Endothelial cell of umbilical vein (primary cell): ENCODE results near the gene PKD2L1. TPM values are rescaled to one million over a fixed set of nuclear protein-coding genes. Genes with fewer than 3 reads are reported as not detected.

Experiments used
- BruUV-seq: library from RNA; stranded (reverse); fragments of 400-500 nt; replicated peaks from 2 replicates; lab custom pipeline; 2021; lab: Mats Ljungman, UMichigan
- CTCF ChIA-PET: fragments of 300-600, 350-600 bp; sonication (Branson Sonifier 250); formaldehyde crosslinking; loops from one replicate; lab custom pipeline; 2021; ENCODE audit warnings: antibody characterized with exemption, inconsistent platforms; lab: Charles Lee
- POLR2A ChIA-PET: fragments of 300-600, 350-600 bp; sonication (Branson Sonifier 250); formaldehyde crosslinking; loops from one replicate; lab custom pipeline; 2021; ENCODE audit warnings: antibody characterized with exemption, inconsistent platforms; lab: Charles Lee
- DNase-seq: peaks from one replicate; pipeline ENCODE4 v3.0.0-alpha.2; 2011; ENCODE audit warnings: low read depth, low spot score
- FAIRE-seq: peaks from 2 replicates; lab custom pipeline; 2011; peaks lifted over from hg19 to GRCh38; lab: Jason Lieb, UNC
- H2AFZ ChIP-seq: 2 replicates; pipeline ENCODE4 v1.6.0; 2012; ENCODE audit warnings: low read depth, low read length, control low read depth, inconsistent platforms
- H3K27ac ChIP-seq: 2 replicates; pipeline ENCODE4 v1.5.1; 2011; ENCODE audit warnings: low read depth, mild to moderate bottlenecking, control low read depth, low read length, moderate library complexity; ENCODE audit not compliant: insufficient read depth
- H3K27me3 ChIP-seq, 2 experiments: 2 replicates each; pipeline versions ENCODE4 v1.6.0 to v1.6.1; 2011; ENCODE audit warnings: low read length in 2 of 2, mixed read lengths in 1 of 2; ENCODE audit not compliant: control insufficient read depth in 2 of 2, insufficient read depth in 2 of 2
- H3K36me3 ChIP-seq, 2 experiments: 2 replicates in 1 of 2; 3 replicates in 1 of 2; pipeline ENCODE4 v1.5.1; 2011; ENCODE audit warnings: low read length in 2 of 2, mild to moderate bottlenecking in 1 of 2, moderate library complexity in 1 of 2; ENCODE audit not compliant: control insufficient read depth in 2 of 2, insufficient read depth in 2 of 2; ENCODE audit errors: extremely low read depth in 1 of 2
- H3K4me1 ChIP-seq: 3 replicates; pipeline ENCODE4 v1.5.1; 2011; ENCODE audit warnings: mild to moderate bottlenecking, low read length; ENCODE audit not compliant: control insufficient read depth, insufficient read depth; ENCODE audit errors: extremely low read depth
- H3K4me2 ChIP-seq: 2 replicates; pipeline ENCODE4 v1.6.1; 2011; ENCODE audit warnings: low read length, control low read depth, mixed read lengths; ENCODE audit not compliant: insufficient read depth
- H3K4me3 ChIP-seq, 3 experiments: fragments of 200-600 bp in 1 of 3; sonication (generic), shearing (Covaris generic) in 1 of 3; replicated peaks in 1 of 3; 2 replicates each; pipeline ENCODE4 v1.5.1; 2011 to 2016; ENCODE audit warnings: control low read depth in 3 of 3, low read length in 3 of 3, mild to moderate bottlenecking in 2 of 3, inconsistent platforms in 1 of 3, low read depth in 1 of 3, moderate library complexity in 1 of 3; ENCODE audit not compliant: insufficient read depth in 1 of 3
- H3K79me2 ChIP-seq: 2 replicates; pipeline ENCODE4 v1.6.0; 2012; ENCODE audit warnings: low read length, inconsistent platforms; ENCODE audit not compliant: control insufficient read depth, insufficient read depth
- H3K9ac ChIP-seq: replicated peaks from 2 replicates; pipeline ENCODE3; 2011; ENCODE audit warnings: low read length, control low read depth; ENCODE audit not compliant: insufficient read depth; ENCODE audit errors: extremely low read depth
- H3K9me1 ChIP-seq: replicated peaks from 3 replicates; pipeline ENCODE4 v1.6.0; 2011; ENCODE audit warnings: mild to moderate bottlenecking, low read length; ENCODE audit not compliant: control insufficient read depth, insufficient read depth; ENCODE audit errors: extremely low read depth
- H3K9me3 ChIP-seq: replicated peaks from 2 replicates; pipeline ENCODE4 v1.5.1; 2012; ENCODE audit warnings: low read length, inconsistent platforms; ENCODE audit not compliant: control insufficient read depth, insufficient read depth
- H4K20me1 ChIP-seq: replicated peaks from 2 replicates; pipeline ENCODE3; 2011; ENCODE audit warnings: mild to moderate bottlenecking, low read length; ENCODE audit not compliant: control insufficient read depth, insufficient read depth; ENCODE audit errors: extremely low read depth
- CTCF ChIP-seq, 2 donors: IDR thresholded peaks; 1 replicate in 1 of 2; 2 replicates in 1 of 2; pipeline ENCODE4 v1.5.1; 2011; ENCODE audit warnings: low read length in 2 of 2, mild to moderate bottlenecking in 2 of 2, moderate library complexity in 2 of 2, control low read depth in 1 of 2, inconsistent platforms in 1 of 2, low read depth in 1 of 2; ENCODE audit not compliant: insufficient read depth in 1 of 2; ENCODE audit errors: extremely low read depth in 1 of 2
- EZH2 ChIP-seq: IDR thresholded peaks from 2 replicates; pipeline ENCODE4 v1.6.1; 2012; ENCODE audit warnings: borderline replicate concordance, low read depth, mild to moderate bottlenecking, moderate library complexity, low read length, inconsistent platforms; ENCODE audit not compliant: severe bottlenecking
- FOS ChIP-seq: IDR thresholded peaks from 2 replicates; pipeline ENCODE4 v1.6.1; 2011; ENCODE audit warnings: mild to moderate bottlenecking, low read length, moderate library complexity, borderline replicate concordance; ENCODE audit not compliant: insufficient read depth
- GATA2 ChIP-seq: IDR thresholded peaks from 2 replicates; pipeline ENCODE4 v1.7.0; 2011; ENCODE audit warnings: low read depth, mild to moderate bottlenecking, moderate library complexity, mixed read lengths, low read length; ENCODE audit not compliant: insufficient read length, insufficient read depth
- JUN ChIP-seq: IDR thresholded peaks from 2 replicates; pipeline ENCODE4 v1.6.1; 2011; ENCODE audit warnings: borderline replicate concordance, low read depth; ENCODE audit not compliant: insufficient read length, insufficient read depth
- MYC ChIP-seq: IDR thresholded peaks from one replicate; pipeline ENCODE4 v1.6.1; 2011; ENCODE audit warnings: mild to moderate bottlenecking, low read depth, low read length
- POLR2A ChIP-seq: IDR thresholded peaks from 2 replicates; pipeline ENCODE4 v1.6.1; 2012; ENCODE audit warnings: low read depth, mild to moderate bottlenecking, control low read depth, low read length
- POLR2AphosphoS5 ChIP-seq: IDR thresholded peaks from 2 replicates; pipeline ENCODE4 v1.6.1; 2012; ENCODE audit warnings: low read depth, mild to moderate bottlenecking, control low read depth, low read length, moderate library complexity; ENCODE audit not compliant: insufficient read depth
- dilution Hi-C: fragments of 300-500 bp; cut with MboI; formaldehyde crosslinking; loops from one replicate; pipeline ENCODE4 v1.15.0; 2019; ENCODE audit warnings: low sequenced_read_pairs; ENCODE audit not compliant: extremely low pct_ligation_motif_present
- intact Hi-C: fragments of 100-400 bp; cut with micrococcal nuclease; formaldehyde crosslinking; loops from one replicate; pipeline ENCODE4 v1.10.0; 2022
- polyA plus RNA-seq, 4 experiments: library from polyadenylated mRNA; depleted of rRNA in 3 of 4; stranded (reverse) in 3 of 4; unstranded in 1 of 4; fragments of >200 nt; gene quantifications; 2 replicates each; pipeline versions ENCODE4 v1.2.1 to v1.2.3, GENCODE V29; 2011 to 2012; ENCODE audit warnings: missing spikeins in 1 of 4
- total RNA-seq: library from RNA; stranded (reverse); gene quantifications from 2 replicates; pipeline ENCODE4 v1.2.3, GENCODE V29; 2021
- TF ChIP-seq, protein P1 (sequence below): IDR thresholded peaks from 2 replicates; pipeline ENCODE4 v1.6.1; 2011; ENCODE audit not compliant: insufficient read depth, insufficient read length

Gene PKD2L1
- total and polyA plus RNA-seq, 2 donors (not counting 3 experiments of a cell fraction or from before 2014, with no cell fraction given), result not detected

DNA sequence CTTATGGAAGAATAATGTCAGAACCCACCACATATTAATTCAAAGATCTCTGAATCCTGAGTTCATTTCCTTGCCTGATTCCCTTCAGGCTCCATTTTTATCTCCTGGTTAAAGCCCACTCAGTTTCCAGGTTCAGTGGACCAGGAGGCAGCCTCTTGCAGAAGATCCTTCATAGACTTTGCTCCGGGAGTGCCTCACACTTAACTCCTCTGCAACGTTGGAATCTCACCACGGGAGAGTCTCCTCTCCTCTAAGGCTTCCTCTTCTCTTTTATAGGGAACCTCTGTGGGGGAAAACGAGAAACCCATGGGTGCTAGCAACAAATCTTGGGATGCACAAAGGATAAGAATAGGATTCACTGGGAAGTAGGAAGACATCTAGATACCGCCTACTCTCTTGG is 41.8 kb downstream of the PKD2L1 start:
- no peaks in the 10 kb centered on the region for H3K36me3 ChIP-seq
- no peak overlapping the region for H3K4me3 ChIP-seq
- dilution Hi-C loops (no loop called here), intact Hi-C loops (loop anchor here (5.0 kb wide), 2 partner anchors 59 to 624 kb away; partner anchors contain the start of genes SCD and SLF2)
- no peaks in the 10 kb centered on the region for H4K20me1 ChIP-seq
- DNase-seq (no peak), FAIRE-seq (no peak)
- TF ChIP-seq EZH2 (no peak), MYC (no peak), GATA2 (no peak), JUN (no peak), POLR2AphosphoS5 (no peak), FOS (no peak), CTCF (IDR thresholded peaks at IDR 0.05; ENCODE audit: extremely low read depth in 1 of 2, insufficient read depth in 1 of 2, low read depth in 1 of 2, low read length in 2 of 2) (no peak), POLR2A (no peak)
- TF ChIP-seq, protein P1, sequence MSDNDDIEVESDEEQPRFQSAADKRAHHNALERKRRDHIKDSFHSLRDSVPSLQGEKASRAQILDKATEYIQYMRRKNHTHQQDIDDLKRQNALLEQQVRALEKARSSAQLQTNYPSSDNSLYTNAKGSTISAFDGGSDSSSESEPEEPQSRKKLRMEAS, result no peak
- peaks cover 27% of the 10 kb centered on the region for H3K79me2 ChIP-seq
- ChIA-PET CTCF (interaction anchor here (2.0 kb wide), 1 partner anchor 16 kb away, joined by 8 read pairs; no protein-coding TSS in a partner anchor), POLR2A (no interaction called here)
- H3K27me3 ChIP-seq, result peaks cover 13 to 19% of the 10 kb centered on the region in 2 experiments
- no peak overlapping the region for H3K4me2 ChIP-seq
- H2AFZ ChIP-seq, result no peak overlapping the region
- BruUV-seq, result no TSS peak
- H3K9me3 ChIP-seq, result no peaks in the 10 kb centered on the region
- no peak overlapping the region for H3K9ac ChIP-seq
- no peak overlapping the region for H3K27ac ChIP-seq
- no peaks in the 10 kb centered on the region for H3K9me1 ChIP-seq
- peaks cover 9% of the 10 kb centered on the region for H3K4me1 ChIP-seq
